Measurements from ENCODE around the gene PTPN11. TPM values are rescaled to one million over a fixed set of nuclear protein-coding genes. Genes with fewer than 3 reads are reported as not detected.

PTPN11 gene
- total and polyA plus RNA-seq, 2 donors (not counting 1 experiment from before 2014, with no cell fraction given): 126 to 129 TPM

- TF ChIP-seq EZH2 (IDR thresholded peaks at IDR 0.05; ENCODE audit: low read length, missing control alignments) (no peak), CTCF (conservative IDR thresholded peaks at IDR 0.05 in 1 of 2, IDR thresholded peaks at IDR 0.05 in 1 of 2; ENCODE audit: low read depth in 1 of 2, low read length in 2 of 2) (no peak)
- Histone ChIP-seq H3K27ac (ENCODE audit: insufficient read depth, low read length) (no peak overlapping the region), H3K4me3 (replicated peaks in 1 of 4; ENCODE audit: control extremely low read depth in 1 of 4, insufficient read depth in 1 of 4, low read depth in 3 of 4, low read length in 4 of 4) (no peak overlapping the region), H3K36me3 (ENCODE audit: control insufficient read depth, insufficient read depth, low read length) (no peaks in the 10 kb centered on the region), H4K20me1 (ENCODE audit: control insufficient read depth, extremely low read depth, insufficient read depth, low read length) (no peaks in the 10 kb centered on the region), H2AFZ (ENCODE audit: low read length) (no peak overlapping the region), H3K4me2 (ENCODE audit: extremely low read depth, insufficient read depth, low read length) (no peak overlapping the region), H3K79me2 (ENCODE audit: control insufficient read depth, insufficient read depth, low read length) (no peaks in the 10 kb centered on the region), H3K27me3 (ENCODE audit: control insufficient read depth, insufficient read depth, low read length) (no peaks in the 10 kb centered on the region), H3K9me3 (ENCODE audit: control insufficient read depth, insufficient read depth, low read depth, low read length) (no peaks in the 10 kb centered on the region), H3K9ac (ENCODE audit: insufficient read depth, low read length) (no peak overlapping the region), H3K4me1 (ENCODE audit: control insufficient read depth, extremely low read depth, insufficient read depth, low read length) (no peaks in the 10 kb centered on the region)
- DNase-seq (ENCODE audit: low read depth in 2 of 2): no peak
These were observed 120.5 kb downstream of the PTPN11 start for GRCh38 chr12:112539221-112539620.

- no peaks in the 10 kb centered on the region for H3K9me3 ChIP-seq (ENCODE audit: control insufficient read depth, insufficient read depth, low read depth, low read length)
- no peak overlapping the region for H3K4me3 ChIP-seq (replicated peaks in 1 of 4; ENCODE audit: control extremely low read depth in 1 of 4, insufficient read depth in 1 of 4, low read depth in 3 of 4, low read length in 4 of 4)
- H2AFZ ChIP-seq (ENCODE audit: low read length): no peak overlapping the region
- H3K79me2 ChIP-seq (ENCODE audit: control insufficient read depth, insufficient read depth, low read length): no peaks in the 10 kb centered on the region
- H3K27me3 ChIP-seq (ENCODE audit: control insufficient read depth, insufficient read depth, low read length): no peaks in the 10 kb centered on the region
- TF ChIP-seq CTCF (conservative IDR thresholded peaks at IDR 0.05 in 1 of 2, IDR thresholded peaks at IDR 0.05 in 1 of 2; ENCODE audit: low read depth in 1 of 2, low read length in 2 of 2) (no peak), EZH2 (IDR thresholded peaks at IDR 0.05; ENCODE audit: low read length, missing control alignments) (no peak)
- no peak overlapping the region for H3K4me2 ChIP-seq (ENCODE audit: extremely low read depth, insufficient read depth, low read length)
- no peaks in the 10 kb centered on the region for H4K20me1 ChIP-seq (ENCODE audit: control insufficient read depth, extremely low read depth, insufficient read depth, low read length)
- H3K9ac ChIP-seq (ENCODE audit: insufficient read depth, low read length): no peak overlapping the region
- DNase-seq (ENCODE audit: low read depth in 2 of 2): no peak
- H3K27ac ChIP-seq (ENCODE audit: insufficient read depth, low read length): no peak overlapping the region
- H3K36me3 ChIP-seq (ENCODE audit: control insufficient read depth, insufficient read depth, low read length): no peaks in the 10 kb centered on the region
- no peaks in the 10 kb centered on the region for H3K4me1 ChIP-seq (ENCODE audit: control insufficient read depth, extremely low read depth, insufficient read depth, low read length)
These were observed 121.3 kb downstream of the PTPN11 start for GRCh38 chr12:112540021-112540420.

- no peaks in the 10 kb centered on the region for H3K27me3 ChIP-seq (ENCODE audit: control insufficient read depth, insufficient read depth, low read length)
- H3K27ac ChIP-seq (ENCODE audit: insufficient read depth, low read length): no peak overlapping the region
- DNase-seq (ENCODE audit: low read depth in 2 of 2): no peak
- H3K79me2 ChIP-seq (ENCODE audit: control insufficient read depth, insufficient read depth, low read length): no peaks in the 10 kb centered on the region
- H3K9me3 ChIP-seq (ENCODE audit: control insufficient read depth, insufficient read depth, low read depth, low read length): no peaks in the 10 kb centered on the region
- H3K36me3 ChIP-seq (ENCODE audit: control insufficient read depth, insufficient read depth, low read length): no peaks in the 10 kb centered on the region
- no peak overlapping the region for H3K4me3 ChIP-seq (replicated peaks in 1 of 4; ENCODE audit: control extremely low read depth in 1 of 4, insufficient read depth in 1 of 4, low read depth in 3 of 4, low read length in 4 of 4)
- no peaks in the 10 kb centered on the region for H3K4me1 ChIP-seq (ENCODE audit: control insufficient read depth, extremely low read depth, insufficient read depth, low read length)
- TF ChIP-seq EZH2 (IDR thresholded peaks at IDR 0.05; ENCODE audit: low read length, missing control alignments) (no peak), CTCF (conservative IDR thresholded peaks at IDR 0.05 in 1 of 2, IDR thresholded peaks at IDR 0.05 in 1 of 2; ENCODE audit: low read depth in 1 of 2, low read length in 2 of 2) (no peak)
- H3K4me2 ChIP-seq (ENCODE audit: extremely low read depth, insufficient read depth, low read length): no peak overlapping the region
- no peaks in the 10 kb centered on the region for H4K20me1 ChIP-seq (ENCODE audit: control insufficient read depth, extremely low read depth, insufficient read depth, low read length)
- H3K9ac ChIP-seq (ENCODE audit: insufficient read depth, low read length): no peak overlapping the region
- no peak overlapping the region for H2AFZ ChIP-seq (ENCODE audit: low read length)
These were observed 125.0 kb downstream of the PTPN11 start for GRCh38 chr12:112543751-112544150.

All from fibroblast of lung (primary cell).